ENCODE data around the gene DMRT1. TPM values are rescaled to one million over a fixed set of nuclear protein-coding genes. Genes with fewer than 3 reads are reported as not detected.

DMRT1 gene
- total RNA-seq, 1 experiment from 2014 or later, result not detected

- H3K4me3 ChIP-seq (ENCODE audit: low read depth in 2 of 2, low read length in 2 of 2), result no peak overlapping the region
- ChIA-PET POLR2A (no interaction called here), CTCF (no interaction called here)
- no peaks in the 10 kb centered on the region for H3K9me3 ChIP-seq (ENCODE audit: control insufficient read depth, insufficient read depth, low read depth, low read length)
- H3K4me1 ChIP-seq (ENCODE audit: control insufficient read depth, insufficient read depth, low read length), result no peaks in the 10 kb centered on the region
- H3K27me3 ChIP-seq (ENCODE audit: control insufficient read depth, insufficient read depth, low read length), result no peaks in the 10 kb centered on the region
- no peak for DNase-seq (ENCODE audit: low read depth, low spot score)
- intact Hi-C loops (cut with micrococcal nuclease; ENCODE audit: unreplicated experiment), result no loop called here
- TF ChIP-seq POLR2AphosphoS5 (IDR thresholded peaks at IDR 0.05; ENCODE audit: low read depth, low read length), result no peak
- TF ChIP-seq TCF7L2 (IDR thresholded peaks at IDR 0.05; ENCODE audit: low read depth, low read length), result no peak
- TF ChIP-seq REST (IDR thresholded peaks at IDR 0.05; ENCODE audit: insufficient read depth in 1 of 2, low read depth in 2 of 2, low read length in 1 of 2), result no peak
- no peak for TF ChIP-seq SIN3A (IDR thresholded peaks at IDR 0.05; ENCODE audit: borderline replicate concordance, insufficient read depth, low read depth, low read length)
- TF ChIP-seq, protein P1, sequence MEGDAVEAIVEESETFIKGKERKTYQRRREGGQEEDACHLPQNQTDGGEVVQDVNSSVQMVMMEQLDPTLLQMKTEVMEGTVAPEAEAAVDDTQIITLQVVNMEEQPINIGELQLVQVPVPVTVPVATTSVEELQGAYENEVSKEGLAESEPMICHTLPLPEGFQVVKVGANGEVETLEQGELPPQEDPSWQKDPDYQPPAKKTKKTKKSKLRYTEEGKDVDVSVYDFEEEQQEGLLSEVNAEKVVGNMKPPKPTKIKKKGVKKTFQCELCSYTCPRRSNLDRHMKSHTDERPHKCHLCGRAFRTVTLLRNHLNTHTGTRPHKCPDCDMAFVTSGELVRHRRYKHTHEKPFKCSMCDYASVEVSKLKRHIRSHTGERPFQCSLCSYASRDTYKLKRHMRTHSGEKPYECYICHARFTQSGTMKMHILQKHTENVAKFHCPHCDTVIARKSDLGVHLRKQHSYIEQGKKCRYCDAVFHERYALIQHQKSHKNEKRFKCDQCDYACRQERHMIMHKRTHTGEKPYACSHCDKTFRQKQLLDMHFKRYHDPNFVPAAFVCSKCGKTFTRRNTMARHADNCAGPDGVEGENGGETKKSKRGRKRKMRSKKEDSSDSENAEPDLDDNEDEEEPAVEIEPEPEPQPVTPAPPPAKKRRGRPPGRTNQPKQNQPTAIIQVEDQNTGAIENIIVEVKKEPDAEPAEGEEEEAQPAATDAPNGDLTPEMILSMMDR (IDR thresholded peaks at IDR 0.05), result no peak
- no peak for ATAC-seq
- H3K27ac ChIP-seq (ENCODE audit: low read length), result no peak overlapping the region
- in situ Hi-C loops (cut with HindIII; ENCODE audit: low pct_unique_long_range_greater_than_20kb, low sequenced_read_pairs), result no loop called here
- BruUV-seq (replicated peaks), result no TSS peak
- H3K36me3 ChIP-seq (ENCODE audit: control insufficient read depth, insufficient read depth, low read length), result no peaks in the 10 kb centered on the region
Measured at GRCh38 chr9:994005-994404, 152.5 kb downstream of the DMRT1 start.

DNA sequence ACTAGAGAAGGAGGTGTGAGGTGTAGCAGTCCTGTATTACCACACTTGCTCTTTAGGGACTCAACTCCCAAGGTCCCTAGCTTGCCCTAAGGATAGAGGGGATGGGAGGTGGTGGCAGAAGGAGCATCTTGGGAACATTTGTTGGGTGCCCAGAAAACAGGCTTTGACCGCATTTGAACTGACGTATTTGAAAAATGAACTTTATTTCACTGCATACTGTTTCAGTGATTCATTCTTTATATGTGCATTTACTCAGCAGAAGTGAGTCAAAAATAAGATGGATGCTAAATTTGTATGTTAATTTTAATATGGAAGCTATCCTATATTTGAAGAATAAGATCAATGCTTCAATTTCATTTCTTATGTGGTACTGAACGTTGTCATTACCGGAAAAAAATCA is 153.7 kb downstream of the DMRT1 start:
- DNase-seq (ENCODE audit: low read depth, low spot score) (no peak), ATAC-seq (no peak)
- Histone ChIP-seq H3K4me1 (ENCODE audit: control insufficient read depth, insufficient read depth, low read length) (no peaks in the 10 kb centered on the region), H3K27me3 (ENCODE audit: control insufficient read depth, insufficient read depth, low read length) (no peaks in the 10 kb centered on the region), H3K27ac (ENCODE audit: low read length) (no peak overlapping the region), H3K9me3 (ENCODE audit: control insufficient read depth, insufficient read depth, low read depth, low read length) (no peaks in the 10 kb centered on the region), H3K4me3 (ENCODE audit: low read depth in 2 of 2, low read length in 2 of 2) (no peak overlapping the region), H3K36me3 (ENCODE audit: control insufficient read depth, insufficient read depth, low read length) (no peaks in the 10 kb centered on the region)
- ChIA-PET CTCF (no interaction called here), POLR2A (no interaction called here)
- in situ Hi-C loops (cut with HindIII; ENCODE audit: low pct_unique_long_range_greater_than_20kb, low sequenced_read_pairs) (no loop called here), intact Hi-C loops (cut with micrococcal nuclease; ENCODE audit: unreplicated experiment) (no loop called here)
- TF ChIP-seq POLR2AphosphoS5 (IDR thresholded peaks at IDR 0.05; ENCODE audit: low read depth, low read length), result no peak
- no peak for TF ChIP-seq REST (IDR thresholded peaks at IDR 0.05; ENCODE audit: insufficient read depth in 1 of 2, low read depth in 2 of 2, low read length in 1 of 2)
- TF ChIP-seq TCF7L2 (IDR thresholded peaks at IDR 0.05; ENCODE audit: low read depth, low read length), result no peak
- TF ChIP-seq, protein P1 (IDR thresholded peaks at IDR 0.05), result no peak
- no peak for TF ChIP-seq SIN3A (IDR thresholded peaks at IDR 0.05; ENCODE audit: borderline replicate concordance, insufficient read depth, low read depth, low read length)
- no TSS peak for BruUV-seq (replicated peaks)

All from Panc1 (cell line).